HK-2 (cell line): Measurements from ENCODE around the gene NAP1L1.
A peak's percentile ranks its signal among the peaks of the same experiment; 100 is the strongest.

Source experiments
- DNase-seq: peaks from one replicate; pipeline ENCODE4 v3.0.0-alpha.2; 2018; ENCODE audit not compliant: unreplicated experiment

The NAP1L1 gene, protein sequence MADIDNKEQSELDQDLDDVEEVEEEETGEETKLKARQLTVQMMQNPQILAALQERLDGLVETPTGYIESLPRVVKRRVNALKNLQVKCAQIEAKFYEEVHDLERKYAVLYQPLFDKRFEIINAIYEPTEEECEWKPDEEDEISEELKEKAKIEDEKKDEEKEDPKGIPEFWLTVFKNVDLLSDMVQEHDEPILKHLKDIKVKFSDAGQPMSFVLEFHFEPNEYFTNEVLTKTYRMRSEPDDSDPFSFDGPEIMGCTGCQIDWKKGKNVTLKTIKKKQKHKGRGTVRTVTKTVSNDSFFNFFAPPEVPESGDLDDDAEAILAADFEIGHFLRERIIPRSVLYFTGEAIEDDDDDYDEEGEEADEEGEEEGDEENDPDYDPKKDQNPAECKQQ

DNA sequence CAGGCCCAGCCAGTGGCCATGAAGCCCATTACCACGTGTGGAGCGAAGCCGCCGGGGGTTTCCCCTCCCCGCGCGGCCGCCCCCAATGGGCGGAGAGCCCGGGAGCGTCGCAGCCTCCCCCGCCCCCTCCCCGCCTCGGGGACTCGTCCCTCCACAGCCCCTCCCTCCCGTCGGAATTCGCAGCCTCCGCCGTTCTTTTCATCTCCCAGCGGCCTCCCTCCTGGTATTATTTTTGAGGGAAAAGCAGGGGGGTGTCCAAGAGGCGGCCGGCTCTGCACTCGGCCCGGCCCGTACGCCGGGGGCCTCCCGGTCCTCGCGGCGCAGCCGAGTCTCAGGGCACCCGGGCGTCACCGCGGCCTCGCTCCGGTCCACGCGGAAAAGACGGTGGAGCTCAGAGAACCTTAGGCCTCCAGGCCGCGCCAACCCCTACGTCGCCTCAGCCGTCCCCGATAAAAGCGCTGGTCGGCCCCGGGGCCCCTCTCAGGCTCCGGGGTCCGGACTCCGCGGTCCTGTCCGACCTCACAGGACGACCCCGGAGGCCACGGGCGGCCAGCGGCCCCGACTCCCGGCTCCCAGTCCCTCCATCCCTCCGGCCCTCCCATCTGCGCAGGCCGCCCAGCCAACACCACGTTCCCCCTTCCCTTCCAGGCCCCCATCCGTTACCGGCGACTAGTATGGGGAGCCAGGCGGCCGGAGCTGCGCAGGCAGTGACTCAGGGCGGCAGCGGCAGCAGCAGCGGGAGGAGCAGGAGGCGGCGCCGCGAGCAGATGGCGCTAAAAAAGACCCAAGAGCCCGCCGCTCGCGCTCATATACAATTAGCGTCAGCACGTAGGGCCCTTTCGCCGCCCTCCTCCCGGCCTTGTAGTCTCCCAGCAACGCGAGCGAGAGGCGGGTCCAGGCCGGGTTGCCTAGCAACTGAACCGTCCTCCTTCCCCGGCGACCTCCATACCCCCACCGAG, at the start of gene NAP1L1:
Gene NAP1L1, minus strand, starts transcription at position 782 of the 959 bp plus-strand sequence. CDS start 10,466 bp downstream, outside the sequence.
- DNase-seq: peak; percentile 96

DNA sequence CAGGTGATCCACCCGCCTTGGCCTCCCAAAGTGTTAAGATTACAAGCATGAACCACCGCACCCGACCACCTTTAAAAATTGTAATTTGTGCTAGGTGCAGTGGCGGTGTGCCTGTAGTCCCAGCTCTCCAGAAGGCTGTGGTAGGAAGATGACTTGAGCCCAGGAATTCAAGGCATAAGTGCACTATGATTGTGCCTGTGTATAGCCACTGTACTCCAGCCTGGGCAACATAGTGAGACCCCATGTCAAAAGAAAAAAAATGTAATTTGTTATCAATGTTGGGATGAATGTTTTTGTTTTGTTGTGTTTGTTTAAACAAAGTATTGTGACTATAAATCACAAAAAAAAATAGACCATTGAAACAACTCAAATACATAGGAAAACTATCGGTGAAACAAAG, 43.1 kb upstream of the NAP1L1 start:
- DNase-seq: no peak

DNA sequence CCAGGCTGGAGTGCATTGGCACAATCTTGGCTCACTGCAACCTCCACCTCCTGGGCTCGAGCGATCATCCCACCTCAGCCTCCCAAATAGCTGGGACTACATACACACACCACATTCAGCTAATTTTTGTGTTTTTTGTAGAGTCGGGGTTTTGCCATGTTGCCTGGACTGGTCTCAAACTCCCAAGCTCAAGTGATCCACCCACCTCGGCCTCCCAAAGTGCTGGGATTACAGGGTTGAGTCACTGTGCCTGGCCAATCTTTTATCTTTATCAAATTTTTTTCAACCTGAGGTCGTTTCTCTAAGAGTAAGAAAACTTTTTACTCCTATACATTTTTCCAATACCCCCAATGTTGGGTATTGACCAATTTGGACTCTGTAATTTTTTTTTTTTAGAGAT, 40.0 kb upstream of the NAP1L1 start:
- no peak for DNase-seq

DNA sequence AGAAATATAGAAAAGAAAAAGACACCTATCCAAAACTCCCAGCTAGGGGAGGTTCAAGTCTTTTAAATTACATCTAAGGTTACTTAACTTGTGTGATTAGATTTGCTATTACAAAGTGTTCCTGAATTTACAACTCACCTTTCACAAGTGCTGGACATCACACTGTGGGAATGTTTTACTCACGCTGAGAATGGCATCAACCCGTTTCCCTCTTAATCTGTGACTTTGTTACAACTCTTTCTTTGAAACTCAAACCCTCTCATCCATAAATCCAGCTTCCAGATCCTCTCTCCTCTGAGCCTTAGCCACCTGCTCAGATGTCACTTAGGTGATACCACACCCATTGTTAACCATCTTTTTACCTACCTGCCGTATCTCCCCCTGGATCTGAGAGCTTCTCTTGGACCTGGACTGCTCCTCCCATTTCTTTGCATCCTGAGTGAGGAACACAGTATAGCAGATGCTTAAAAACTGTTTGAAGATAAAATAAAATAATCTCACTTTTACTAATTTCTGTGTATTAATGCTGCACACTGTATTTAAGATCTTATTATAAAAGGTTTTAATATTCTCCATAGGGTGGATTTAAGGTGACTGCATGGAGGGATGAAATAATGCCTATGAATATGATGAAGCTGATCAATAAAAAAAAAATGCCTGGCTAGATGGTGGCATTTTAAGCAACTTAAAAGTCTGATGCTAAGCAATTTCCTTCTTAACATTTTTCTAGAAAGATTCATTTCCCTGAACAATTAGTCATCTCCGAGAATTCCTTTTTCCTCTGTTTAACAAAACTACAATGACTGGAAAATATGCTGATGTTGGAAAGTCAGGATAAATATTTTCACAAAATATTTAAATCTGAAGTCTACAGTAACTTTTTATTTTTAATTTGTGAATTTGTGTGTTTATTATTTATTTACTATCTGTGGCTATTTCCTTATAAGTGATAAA, 39.1 kb upstream of the NAP1L1 start:
- DNase-seq: no peak

DNA sequence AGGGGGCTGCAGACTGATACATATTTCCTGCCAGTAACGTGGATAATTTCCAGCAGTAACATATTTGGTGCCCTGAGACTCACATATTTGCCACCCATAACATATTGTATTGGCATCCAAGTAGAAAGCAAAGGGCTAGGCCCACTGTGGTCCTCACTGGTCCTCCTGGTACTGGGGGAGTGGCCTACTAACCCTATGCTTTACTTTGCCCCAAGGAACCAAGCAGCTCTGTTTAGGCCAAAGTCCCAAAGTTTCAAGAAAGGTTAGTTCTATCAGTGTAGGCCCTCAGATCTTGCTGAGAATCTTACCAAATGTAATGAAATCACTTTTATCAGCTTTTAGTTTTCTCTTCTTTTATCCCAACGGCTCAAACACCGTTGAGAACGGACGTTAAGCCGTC, 35.4 kb upstream of the NAP1L1 start:
- no peak for DNase-seq

DNA sequence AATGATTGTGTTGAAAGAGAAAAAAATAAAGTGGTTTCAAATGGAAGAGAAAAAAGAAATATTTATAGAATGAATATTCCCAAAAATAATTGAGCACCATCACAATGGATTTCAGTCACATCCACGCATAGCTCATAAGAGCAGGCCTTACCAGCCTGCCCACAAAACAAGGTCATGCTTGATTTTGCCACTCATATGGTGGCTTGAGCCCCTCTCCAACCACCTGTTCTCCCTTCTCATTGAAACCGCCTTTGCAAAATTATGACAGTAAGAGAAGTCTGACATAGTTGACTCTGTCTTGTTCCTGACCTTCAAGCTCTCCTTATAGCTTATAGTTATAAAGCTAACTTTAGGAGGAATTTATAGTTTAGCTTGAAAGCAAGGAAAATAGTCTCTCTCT, 33.3 kb upstream of the NAP1L1 start:
- no peak for DNase-seq

DNA sequence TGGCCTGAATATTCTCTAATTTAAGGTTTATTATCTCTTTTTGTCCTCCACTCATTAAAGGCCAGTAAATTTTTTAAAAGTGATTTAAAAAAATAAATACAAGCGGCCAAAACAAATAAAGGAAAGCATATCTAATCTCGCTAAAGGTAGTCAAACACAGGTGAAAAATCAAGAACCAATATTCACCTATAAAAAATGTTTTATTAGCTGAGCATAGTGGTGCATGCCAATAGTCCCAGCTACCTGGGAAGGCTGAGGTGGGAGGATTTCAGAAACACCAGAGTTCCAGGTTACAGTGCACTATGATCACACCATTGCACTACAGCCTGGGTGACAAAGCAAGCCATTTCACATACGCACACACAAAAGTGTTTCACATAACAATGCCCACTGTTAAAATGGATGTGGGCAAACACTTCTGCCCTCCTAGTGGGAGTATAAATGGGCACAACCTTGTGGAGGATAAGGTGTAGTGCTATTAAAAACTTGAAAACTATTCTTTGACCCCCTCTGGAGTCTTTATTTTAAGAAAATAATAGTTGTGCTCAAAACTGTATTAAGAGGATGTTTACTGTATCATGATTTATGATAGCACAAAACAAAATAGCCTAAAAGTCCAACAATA, 32.7 kb upstream of the NAP1L1 start:
- no peak for DNase-seq

DNA sequence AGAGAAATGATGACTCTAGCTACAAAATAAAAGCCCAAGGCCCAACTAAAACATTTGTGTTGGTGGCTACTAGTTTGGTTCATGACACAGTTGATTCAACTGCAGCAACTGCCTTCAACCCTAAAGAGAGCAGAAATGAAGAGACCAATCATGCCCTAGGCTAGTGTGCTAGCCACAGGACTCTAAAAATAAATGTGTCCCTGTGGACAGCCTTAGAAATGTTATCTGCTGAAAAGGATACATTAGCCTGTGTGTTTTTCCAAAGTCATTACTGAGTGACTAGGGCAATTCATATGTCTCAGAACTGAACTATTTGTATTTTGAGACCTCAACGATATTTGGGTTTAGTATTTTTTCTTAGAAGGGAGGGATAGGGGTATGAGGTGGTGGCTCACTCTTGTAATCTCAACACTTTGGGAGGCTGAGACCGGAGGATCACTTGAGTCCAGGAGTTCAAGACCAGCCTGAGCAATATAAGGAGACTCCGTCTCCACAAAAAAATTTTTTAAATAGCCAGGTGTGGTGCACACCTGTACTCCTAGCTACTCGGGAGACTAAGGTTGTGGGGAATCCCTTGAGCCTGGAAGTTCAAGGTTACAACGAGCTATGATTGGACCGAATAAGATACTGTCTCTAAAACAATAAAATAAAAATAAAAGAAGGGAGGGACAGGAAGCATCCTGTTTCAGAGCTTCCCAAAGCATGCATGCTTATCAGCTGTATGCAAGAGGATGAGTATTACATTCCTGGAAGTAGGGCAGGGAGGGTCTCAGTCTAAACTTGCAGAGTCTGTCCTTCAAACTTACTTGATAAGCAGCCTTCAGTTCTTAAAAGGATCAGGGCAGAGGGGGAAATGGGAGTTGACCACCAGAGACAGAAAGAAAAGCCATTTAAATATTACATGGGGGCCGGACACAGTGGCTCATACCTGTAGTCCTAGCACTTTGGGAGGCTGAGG, 29.6 kb upstream of the NAP1L1 start:
- DNase-seq: no peak

DNA sequence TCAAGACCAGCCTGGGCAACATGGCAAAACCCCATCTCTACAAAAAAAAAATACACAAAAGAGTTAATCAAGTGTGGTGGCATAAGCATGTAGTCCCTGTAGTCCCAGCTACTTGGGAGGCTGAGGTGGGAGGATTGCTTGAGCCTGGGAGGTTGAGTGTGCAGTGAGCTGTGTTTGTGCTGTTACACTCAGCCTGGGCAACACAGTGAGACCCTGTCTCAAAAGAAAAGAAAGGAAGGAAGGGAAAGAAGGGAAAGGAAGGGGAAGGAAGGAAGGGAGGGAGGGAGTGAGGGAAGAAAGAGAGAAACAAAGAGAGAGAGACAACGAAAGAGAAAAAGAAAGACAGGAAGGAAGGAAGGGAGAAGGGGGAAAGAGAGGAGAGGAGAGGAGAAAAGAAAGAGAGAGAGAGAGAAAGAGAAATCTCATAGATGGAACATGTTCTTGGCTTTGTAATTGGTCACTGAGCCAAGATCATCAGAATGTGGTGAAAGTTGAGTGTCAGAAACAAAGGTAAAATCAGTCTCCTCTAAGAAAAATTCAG, 26.8 kb upstream of the NAP1L1 start:
- no peak for DNase-seq

DNA sequence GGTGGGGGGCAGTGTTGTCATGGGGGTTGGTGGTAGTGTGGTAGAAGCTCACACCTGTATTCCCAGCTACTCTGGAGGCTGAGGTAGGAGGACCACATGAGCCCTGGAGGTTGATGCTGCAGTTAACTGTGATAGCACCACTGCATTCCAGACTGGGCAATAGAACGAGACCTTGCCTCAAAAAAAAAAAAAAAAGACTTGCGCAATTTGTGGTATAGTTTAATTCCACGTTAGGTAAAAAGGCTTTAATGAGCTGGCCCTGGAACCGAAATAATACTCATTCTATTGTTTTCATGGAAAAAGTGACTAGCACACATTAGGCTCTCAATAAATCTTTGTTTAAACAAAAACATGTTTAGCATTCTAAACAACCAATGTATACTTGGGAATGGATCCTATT, 25.4 kb upstream of the NAP1L1 start:
- DNase-seq: no peak

DNA sequence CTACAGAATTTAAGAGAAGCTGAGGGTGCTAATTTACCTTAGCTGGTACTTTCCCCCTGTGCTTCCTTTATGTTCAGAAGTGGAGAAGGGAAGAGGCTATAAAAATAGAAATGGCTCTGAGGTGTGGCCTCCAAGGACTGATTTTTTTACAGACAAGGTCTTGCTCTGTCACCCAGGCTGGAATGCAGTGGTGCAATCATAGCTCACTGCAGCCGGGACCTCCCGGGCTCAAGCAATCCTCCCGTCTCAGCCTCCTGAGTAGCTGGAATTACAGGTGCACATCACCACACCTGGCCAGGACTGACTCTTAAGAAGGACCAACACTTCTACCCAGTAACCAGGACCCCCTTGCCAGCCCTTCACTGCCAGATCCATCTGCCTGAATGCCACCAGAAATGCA, 23.9 kb upstream of the NAP1L1 start:
- no peak for DNase-seq

DNA sequence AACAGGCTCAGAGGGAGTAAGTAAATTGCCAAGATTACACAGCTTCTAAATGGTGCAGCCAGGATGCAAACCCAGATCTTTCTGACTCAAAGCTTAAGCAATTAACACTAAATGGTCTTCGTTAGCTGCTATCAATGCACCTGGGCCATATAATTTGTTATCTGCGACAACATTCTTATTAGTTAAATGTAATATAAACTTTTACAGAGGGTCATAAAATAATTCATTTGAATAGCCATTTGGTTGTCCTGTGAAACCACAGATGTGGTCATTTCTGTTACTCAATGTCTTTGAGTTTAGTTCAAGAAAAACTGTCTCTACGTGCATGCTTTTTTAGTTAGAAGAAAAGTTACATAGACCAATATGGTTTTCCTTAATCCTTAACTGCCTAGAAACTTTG, 22.1 kb upstream of the NAP1L1 start:
- DNase-seq: no peak

DNA sequence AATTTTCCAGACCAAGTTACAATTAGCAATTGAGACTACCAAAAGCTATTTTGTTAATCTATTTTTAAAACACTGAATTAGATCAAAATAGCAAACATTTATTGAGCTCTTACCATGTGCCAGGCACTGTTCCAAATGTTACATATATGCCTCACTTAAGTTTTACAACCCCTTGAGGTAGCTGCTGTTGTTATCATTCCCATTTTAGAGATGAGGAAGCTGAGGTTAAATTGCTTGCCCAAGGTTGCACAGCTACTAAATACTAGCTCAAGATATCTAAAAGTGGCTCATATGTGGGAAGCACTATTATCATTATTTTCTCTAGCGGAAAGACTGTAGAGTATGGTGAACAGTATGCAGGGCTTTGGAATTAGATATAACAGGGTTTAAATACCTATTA, 19.5 kb upstream of the NAP1L1 start:
- DNase-seq: no peak

DNA sequence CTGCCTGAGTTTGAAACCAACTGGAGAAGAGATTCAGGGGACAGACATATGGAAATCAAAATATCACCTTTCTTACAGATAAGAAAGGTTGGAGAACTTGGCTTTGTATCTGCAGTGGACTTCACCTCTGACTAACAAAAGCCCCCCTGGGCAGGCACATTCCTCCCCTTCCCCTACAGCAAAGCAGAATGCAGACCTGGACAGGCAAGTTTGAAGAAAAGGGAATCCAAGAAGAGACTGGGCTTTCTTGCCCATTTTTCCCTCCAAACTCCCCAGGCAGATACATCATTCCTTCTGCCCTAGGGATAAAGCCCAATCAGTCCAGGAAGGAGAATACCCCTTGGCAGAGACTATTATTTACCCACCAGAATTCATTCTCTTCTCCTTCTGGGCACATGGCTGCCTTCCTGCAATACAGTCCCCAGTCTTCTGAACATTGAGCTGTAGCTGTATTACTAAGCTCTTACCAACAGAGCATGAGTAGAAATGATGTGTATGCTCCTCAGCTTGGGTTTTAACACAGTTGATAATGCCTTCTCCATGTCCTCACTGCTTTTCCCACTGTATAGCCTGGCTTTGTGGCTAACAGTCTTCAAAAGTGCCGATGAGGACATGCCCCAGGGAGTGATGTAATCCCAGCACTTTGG, 17.4 kb upstream of the NAP1L1 start:
- no peak for DNase-seq

DNA sequence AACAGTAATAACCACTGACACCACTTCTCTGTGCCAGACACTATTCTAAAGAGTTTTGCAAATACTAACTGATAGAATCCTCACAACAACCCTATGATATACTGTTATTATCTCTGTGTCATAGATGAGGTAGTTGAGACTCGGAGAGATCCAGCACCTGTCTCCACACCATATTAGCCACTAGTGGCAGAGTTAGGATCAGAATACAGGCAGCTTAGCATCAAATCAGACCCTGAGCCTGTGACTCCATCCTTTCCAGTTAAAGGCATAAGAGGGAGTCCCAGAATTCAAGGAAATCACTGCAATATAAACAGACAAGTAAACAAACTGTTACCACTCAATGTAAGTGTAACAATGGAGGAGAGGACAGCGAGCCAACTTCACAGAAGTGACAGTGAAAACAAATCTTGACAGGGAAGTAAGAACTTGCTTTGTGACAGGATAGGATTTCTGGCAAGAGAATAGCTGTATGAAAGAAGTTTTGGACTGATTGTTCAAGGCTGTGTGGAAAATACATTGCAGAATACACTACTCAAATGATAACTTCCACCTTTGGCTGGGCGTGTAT, 11.7 kb upstream of the NAP1L1 start:
- no peak for DNase-seq

DNA sequence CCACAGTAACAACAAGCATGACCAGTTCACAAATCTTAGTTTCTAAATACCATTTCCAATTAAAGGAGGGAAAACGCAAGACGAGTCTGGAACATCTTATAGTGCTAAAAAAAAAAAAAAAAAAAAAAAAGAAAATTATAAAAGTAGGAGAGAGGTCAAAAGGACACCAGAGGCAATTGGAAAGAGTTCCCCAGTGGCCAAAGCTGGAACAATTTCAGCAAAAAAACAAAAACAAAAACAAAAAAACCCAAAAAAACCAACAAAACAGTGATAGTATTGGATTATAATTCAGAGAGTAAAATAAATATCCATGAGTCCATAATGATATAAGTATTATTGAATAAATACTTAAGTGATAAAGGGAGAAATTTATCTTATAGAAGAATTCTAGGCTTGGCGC, 10.3 kb upstream of the NAP1L1 start:
- no peak for DNase-seq

DNA sequence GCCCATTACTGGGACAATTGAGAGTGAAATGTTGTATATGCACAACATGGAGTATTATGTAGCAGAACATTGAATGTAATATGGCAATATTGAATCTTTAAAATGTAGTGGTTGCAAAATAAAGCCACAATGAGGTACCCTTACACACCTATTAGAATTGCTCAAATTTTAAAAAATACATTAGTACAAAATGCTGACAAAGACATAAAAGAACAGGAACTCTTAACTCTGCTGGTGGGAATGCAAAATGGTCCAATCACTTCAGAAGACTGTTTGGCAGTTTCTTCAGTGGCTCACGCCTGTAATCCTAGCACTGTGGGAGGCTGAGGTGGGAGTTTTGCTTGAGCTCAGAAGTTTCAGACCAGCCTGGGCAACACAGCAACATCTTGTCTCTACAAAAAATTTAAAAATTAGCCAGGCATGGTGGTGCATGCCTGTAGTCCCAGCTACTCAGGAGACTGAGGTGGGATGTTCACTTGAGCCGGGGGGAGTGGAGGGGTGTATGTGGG, 6.8 kb upstream of the NAP1L1 start:
- no peak for DNase-seq

DNA sequence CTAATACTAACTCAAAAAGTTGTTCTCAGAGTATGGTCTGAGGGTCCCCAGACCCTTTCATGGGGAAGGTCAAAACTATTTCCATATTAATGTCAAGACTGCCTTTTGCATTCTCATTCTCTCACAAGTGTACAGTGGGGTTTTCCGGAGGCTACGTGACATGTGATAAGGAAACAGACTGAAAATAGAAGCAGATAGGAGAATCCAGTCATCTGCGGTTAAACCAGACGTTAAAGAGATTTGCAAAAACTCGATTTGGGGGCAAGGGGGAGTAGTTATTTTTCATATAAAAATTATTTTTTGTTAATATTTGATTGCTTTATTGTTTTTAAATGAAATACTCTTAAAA, 1.0 kb upstream of the NAP1L1 start:
- no peak for DNase-seq
